ENCODE results near the gene CAPN5.

The CAPN5 gene

DNA sequence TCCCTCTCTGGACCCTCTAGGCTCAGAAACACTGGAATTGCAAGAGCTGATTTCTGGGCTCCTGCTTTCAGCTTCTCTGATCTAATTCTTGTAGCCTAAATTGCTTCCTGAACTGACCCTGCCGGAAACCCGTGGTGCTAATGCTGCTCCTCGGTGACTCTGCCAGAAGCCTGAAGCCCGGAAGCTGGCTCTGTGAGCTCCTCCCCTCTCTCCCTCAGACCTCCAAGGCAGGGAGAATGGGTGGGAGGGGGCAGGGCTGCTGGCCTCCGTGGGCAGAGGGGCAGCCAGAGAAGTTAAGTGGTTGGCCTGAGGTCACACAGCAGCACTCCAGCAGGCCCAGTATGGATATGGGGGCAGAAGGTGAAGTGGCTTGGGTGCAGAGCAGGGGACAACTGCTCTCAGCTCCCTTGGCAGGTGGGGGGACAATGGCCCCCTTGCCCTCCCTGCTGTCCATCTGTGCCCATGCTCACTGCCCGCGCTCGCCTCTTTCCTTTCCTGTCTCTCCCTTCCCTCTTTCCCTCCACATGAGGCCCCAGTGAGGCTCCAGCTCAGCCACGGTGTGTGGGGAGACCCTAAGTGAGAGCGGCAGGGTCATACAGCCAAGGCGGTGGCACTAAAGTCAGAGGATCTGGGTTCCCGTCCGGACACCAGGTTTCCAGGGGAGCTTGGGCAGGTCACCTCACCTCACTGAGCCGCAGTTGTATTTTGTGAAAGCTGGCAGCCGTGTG, 16.2 kb downstream of the CAPN5 start:
- DNase-seq (ENCODE audit: low read depth in 2 of 2, low spot score in 1 of 2) = peak in 1 of 2 donors; percentile 10

DNA sequence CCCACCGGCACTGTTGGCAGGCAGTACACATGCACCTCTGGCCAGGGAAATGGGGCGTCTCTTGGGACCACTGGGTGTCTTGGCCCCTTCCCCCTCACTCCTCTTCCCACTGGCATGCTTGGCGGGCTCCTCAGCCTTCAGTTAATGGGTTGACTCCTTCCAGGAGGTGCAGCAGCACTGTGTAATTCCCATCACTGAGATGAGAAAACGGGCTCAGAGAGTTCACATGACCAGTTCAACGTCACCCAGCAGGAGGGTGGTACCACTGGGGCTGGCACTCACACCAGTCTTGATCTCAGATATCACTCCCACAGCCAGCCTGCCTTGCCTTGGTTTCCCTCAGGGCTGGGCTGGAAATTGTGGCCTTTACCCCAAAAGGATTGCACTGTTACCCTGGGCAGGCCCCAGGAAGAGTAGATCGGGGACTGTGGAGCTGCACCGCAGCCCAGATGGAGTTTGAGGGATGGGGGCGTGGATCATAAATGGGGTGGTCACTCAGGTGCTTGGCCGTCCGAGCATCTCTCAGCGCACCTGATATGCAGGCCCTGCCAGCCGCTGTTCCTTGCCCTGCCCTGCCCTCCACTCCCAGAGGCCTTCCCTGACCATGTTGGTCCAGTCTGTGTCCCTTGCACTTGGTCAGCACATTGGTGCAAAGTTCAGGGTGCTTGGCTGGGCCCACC, 16.9 kb downstream of the CAPN5 start:
- no peak for DNase-seq (ENCODE audit: low read depth in 2 of 2, low spot score in 1 of 2)

DNA sequence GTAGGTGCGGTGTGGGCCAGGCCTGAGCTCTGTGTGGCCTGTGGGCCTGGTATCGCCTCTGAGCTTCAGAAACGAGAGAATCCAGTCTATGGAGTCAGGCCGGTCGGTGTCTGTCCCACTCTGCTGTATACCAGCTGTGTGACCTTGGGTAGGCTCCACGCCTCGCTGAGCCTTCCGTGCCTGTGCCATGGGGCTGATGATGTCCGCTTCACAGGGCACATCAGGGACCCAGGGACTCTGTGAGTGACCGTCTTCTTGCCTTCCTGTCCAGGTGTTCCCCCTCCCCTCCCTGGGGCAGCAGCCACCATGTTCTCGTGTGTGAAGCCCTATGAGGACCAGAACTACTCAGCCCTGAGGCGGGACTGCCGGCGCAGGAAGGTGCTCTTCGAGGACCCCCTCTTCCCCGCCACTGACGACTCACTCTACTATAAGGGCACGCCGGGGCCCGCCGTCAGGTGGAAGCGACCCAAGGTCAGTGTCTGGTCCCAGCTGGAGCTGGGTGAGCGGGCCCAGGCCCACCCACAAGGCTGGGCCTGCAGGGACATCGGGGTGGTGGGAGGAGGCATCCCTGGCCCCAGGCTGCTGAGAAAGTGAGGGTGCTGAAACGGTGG, 17.9 kb downstream of the CAPN5 start:
- DNase-seq (ENCODE audit: low read depth in 2 of 2, low spot score in 1 of 2) = no peak

DNA sequence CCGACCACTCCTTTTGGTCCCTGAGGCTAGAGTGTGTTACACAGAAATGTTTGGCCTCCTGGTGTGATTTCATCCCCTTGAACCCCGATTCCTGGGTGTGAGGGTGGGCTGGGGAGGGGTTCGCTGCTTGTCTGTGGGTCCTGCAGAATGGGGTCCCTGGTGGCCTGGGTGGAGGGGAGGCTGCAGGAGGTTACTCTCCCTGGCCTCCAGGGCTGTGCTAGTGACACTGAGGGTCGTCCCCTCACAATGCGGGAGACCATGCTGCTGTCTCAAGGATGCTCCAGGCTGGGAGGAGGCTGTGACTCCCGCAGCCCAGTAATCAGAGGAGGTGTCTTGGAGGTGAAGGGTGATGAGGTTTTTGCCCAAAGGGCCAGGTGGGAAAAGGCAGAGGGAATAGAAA, 18.9 kb downstream of the CAPN5 start:
- no peak for DNase-seq (ENCODE audit: low read depth in 2 of 2, low spot score in 1 of 2)

DNA sequence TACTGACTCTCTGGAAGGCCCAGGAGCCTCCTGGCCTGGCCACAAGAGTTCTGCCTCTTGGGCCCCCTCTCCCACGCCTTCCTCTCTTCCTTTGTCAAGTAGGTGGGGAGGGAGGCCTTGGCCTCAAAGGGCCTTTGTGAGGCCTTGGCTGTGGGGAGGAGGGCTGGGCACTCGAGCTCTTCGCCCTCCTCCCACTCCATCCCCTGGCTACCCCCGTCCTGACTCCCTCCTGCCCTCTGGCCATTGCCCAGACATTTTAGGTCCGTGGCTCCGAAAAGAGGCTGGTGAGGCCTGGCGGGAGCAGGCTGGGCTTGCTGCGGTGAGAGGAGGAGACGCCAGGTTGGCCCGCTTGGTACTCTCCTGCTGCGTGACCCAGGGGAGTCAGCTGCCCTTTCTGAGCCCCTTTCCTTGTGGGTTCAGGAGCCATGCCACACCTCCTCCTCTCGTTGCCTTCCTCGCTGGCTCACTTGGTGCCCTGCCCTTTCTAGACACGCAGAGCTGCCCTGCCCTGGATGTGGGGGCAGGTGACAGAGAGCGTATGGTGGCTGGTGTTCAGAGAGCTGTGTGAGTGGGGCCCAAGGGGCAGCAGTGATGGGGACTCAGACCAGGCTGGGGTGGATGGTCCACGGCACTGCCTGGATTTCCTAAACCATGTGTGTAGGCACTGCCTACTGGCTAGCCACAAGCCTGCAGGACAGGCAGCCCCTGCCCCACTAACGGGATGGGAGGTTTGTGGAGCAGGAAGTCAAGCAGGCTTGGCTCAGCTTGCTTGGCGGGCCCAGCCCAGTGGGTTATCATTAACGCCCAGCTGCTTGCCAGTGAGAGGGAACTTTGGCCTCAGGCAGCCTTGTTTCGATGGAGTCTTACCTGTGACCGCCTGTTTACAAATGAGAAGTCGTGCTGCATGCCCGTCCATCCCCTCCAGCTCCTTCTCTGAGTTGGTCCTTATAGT, 20.0 kb downstream of the CAPN5 start:
- DNase-seq (ENCODE audit: low read depth in 2 of 2, low spot score in 1 of 2) = no peak

DNA sequence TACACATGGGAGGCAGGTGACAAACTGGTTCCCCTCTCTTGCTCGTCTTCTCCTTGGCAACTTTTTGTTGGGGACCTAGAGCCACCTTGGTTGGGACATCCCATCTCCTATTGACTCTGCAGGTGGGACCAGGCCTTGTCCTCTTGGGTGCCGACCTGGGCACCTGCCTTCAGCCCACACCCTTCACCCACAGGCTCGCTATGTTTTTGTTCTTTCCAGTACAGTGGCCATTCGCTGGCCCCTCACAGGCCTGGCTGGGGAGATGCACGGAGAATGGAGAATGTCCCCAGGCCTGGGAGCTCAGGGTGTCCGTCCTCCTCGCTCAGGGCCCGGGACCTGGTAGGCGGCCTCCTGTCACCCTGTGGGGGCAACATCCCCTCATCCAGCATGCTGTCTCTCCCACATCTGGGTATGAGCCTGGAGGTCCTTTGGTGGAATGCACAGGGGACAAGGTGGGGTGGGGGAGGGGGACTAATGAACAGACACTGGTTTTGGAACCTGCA, 21.0 kb downstream of the CAPN5 start:
- no peak for DNase-seq (ENCODE audit: low read depth in 2 of 2, low spot score in 1 of 2)

DNA sequence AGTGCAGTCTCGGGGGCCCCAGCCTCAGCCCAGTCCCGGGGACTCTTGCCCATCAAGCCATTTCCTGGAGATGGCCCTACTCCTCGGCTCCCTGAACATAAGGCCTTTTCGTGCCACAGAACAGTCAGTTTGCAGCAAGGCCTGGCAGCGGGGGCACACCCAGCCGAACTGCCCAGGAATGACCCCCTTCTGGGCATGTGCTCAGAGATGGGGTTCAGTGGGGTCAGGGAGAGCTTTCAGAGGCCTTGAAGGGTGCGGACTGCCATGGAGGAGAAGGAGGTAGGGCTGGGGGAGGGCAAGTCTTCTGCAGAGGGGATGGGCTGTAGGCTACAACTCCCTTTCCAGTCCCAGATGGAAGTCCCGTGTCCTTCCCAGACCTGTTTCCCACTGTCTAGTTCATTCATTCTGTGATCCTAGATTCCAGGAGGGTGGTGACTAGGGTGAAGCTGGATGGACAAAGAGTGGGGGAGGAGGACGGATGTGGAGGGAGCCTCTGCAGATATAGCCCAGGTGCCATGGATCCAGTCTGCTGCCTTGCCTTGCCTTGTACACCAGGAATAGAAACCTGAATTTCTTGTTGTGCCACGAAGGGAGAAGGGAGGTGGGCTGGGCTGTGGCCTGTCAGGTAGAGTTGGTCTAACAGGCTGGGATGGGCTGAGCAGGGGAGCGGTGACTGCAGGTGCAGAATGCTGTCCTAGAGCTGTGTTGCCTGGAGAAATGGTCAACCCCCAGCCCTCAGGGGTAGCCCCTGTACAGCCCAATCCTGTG, 21.6 kb downstream of the CAPN5 start:
- DNase-seq (ENCODE audit: low read depth in 2 of 2, low spot score in 1 of 2) = no peak

DNA sequence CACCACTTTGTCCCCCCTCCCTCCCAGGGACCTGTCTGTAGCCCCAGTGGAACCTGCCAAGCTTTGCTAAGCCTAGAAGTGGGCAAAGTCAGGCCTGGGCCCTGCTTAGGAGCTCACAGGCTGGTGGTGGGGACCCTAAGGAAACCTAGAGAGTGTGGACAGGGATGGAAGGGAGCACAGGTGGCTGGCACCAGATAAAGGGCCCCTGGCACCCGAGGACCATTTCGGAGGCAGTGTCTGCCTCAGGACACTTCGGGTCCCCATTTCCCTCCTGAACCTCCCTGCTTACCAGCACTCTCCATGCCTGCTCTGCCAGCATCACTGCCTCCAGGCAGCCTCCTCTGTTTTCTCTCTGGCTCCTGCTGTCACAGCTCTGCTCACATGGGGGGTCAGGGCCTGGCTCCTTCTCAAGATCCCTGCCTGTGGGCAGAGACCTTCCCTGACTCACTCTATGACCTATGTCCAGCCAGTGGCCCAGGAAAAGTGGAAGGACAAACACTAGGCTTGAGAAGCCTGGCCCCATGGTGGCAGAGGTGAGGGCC, 22.3 kb downstream of the CAPN5 start:
- DNase-seq (ENCODE audit: low read depth in 2 of 2, low spot score in 1 of 2) = no peak

DNA sequence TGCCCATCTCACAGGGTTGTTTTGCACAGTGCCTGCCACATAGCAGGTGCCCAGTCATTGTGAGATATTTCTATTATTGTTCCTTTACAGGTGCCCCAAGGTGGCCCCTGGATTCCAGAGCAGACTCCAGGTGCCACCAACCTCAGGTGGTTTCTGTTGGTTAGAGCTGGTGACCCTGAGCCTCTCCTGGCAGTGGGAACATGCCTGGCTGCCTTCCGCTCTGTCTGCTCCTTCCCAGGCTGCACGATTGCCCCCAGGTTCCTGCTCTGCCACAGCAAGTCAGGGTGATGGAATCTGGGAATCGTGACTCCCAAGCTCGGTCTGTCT, 23.2 kb downstream of the CAPN5 start:
- no peak for DNase-seq (ENCODE audit: low read depth in 2 of 2, low spot score in 1 of 2)

DNA sequence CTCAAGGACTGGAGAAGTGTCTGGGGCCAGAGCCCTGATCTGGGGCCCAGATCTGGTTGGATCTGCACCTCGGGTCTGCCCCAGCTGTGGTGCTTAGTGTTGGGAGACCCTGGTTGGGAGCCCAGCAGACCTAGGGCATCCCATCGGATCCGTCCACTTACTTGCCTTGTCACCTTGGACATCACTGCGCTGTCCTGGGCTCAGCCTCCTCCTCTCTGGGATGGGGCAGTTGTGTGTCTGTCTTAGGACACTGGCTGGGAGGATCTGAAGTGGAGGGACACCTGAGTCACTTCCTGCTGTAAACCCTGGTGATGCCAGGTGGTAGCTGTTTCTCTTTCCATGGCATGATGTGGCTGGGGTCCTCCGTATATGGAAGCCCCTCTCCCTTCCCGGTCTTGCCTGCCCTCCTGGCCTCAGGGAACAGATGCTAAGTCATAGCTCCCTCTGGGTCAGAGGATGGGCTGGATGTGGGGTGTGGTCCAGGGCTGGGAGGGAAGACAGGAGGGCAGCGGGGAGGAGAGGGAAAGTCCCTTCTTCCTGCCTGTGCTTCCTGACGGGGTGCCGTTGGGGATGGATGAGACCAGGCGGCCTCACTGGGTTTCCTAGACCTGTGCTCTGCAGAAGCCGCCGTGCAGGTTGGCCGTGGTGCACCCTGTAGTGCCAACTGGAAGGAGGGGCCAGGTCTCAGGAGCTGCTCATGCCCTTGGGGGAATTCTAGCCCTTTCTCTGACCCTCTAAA, 23.8 kb downstream of the CAPN5 start:
- no peak for DNase-seq (ENCODE audit: low read depth in 2 of 2, low spot score in 1 of 2)

DNA sequence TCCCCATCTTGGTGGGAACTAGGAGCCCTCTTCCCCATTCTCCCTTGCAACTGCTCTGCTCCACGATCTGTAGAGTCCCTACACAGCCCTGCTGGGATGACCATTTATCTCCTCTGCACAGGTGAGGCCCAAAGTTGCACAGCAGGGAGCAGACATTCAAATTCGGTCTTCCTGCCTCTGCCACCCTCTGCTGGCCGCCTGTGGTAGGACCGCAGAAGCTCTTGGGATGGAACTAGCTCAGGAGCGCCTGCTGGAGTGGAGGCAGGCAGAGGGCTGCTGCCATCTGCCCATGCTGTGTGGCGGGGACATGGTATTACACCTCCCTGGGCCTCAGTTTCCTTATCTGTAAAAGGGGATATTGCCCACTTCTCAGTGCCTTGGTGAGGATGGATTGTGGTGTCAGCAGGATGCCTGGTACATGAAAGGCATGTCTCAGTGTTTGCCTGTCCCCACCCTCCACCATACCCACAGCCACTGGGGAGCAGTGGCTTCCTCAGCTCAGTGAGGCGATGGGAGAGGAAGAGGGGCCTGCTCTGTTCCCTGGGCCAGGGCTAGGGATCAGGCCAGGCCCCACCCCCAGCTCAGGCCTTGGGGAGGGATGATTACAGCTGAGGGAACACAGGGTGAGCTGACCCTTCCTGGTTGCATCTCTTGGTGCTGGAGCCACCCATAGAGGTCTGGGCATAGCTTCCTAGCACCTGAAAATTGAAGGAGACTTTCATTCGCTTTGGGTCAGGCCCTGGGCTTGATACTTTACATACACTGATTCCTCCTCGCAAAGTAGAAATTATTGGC, 24.6 kb downstream of the CAPN5 start:
- DNase-seq (ENCODE audit: low read depth in 2 of 2, low spot score in 1 of 2) = peak; percentile 54 to 68

DNA sequence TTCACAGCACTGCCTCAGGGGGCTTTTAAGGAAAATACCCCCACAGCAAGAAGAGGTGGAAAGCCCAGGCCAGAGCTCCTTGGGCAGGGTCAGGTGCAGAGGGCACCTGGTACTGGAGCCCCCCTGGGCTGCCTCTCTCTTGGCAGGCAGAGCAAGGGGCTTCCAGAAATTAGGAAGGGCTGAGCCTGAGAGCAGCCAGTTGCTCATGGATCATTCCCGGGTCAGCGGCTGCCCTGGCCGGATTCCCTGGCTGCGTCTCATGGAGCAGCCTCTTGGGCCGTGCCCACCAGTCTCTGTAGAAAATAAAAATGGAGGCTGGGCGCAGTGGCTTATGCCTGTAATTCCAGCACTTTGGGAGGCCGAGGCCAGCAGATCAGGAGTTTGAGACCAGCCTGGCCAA, 25.6 kb downstream of the CAPN5 start:
- DNase-seq (ENCODE audit: low read depth in 2 of 2, low spot score in 1 of 2) = no peak

DNA sequence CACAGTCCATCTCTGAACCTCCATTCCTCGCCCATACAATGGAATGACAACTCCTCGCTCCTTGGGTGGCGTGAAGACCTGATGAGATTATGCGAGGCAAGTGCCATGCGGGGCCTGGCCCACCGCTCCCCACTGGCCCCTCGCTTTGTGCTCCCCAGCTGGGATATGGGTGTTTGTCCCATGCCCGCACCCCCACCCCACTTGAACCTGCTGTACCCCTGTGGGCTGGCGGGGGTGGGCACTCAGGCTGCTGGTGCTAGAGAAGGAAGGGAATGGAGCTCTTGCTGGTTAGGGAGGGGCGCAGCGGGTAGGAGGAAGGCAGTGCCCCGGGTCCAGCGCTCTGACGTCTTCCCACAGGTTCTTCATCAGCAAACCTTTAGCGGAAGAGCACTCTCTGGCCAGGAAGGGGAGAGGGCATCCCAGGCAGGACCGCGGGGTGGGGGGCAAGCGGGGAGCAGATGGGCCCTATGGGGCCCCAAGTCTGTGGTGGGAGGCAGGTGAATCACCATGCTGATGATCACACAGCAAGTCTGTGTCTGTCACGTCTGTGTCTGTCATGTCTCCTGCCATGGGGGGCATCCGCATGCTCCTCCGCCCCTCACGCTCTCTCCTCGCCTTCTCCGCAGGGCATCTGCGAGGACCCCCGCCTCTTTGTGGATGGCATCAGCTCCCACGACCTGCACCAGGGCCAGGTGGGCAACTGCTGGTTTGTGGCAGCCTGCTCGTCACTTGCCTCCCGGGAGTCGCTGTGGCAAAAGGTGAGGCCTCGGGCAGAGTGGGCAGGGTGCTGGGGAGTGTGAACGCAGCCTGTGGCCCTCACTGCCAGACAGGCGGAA, 26.5 kb downstream of the CAPN5 start:
- DNase-seq (ENCODE audit: low read depth in 2 of 2, low spot score in 1 of 2) = no peak

DNA sequence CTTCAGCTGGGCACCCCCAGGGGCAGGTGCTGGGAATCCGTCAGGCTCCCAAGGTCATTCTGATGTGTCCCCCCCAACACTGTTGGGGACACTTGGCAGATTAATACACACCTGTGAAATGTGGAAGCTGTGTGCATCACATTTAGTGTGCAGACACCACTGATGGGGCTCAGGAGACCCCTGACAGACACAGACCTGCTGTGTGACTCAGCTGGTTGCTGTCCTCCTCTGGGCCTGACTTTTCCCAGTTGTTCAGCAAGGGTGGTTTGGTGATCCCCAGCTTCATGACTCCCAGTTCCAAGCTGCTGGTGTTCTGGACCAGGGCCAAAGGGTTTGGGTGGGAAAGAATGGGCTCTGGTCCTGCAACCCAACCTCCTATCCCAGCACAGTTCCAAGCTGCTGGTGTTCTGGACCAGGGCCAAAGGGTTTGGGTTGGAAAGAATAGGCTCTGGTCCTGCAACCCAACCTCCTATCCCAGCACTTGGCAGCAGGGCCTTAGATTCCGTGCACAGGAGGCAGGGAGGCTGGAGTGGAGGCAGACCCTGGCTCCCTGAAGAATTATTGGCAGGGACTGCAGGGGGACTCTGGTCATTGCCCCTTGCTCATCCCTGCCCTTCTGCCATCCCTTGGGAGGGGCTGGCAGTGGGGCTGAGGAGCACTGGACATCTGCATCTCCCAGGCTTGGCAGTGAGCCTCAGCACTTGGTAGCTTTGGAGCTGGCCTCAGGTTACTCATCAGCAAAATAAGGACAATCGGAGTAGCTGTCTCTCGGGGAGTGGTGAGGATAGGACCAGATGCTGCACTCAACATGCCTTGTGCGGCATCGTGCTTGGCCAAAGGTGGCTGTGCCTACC, 27.4 kb downstream of the CAPN5 start:
- no peak for DNase-seq (ENCODE audit: low read depth in 2 of 2, low spot score in 1 of 2)

DNA sequence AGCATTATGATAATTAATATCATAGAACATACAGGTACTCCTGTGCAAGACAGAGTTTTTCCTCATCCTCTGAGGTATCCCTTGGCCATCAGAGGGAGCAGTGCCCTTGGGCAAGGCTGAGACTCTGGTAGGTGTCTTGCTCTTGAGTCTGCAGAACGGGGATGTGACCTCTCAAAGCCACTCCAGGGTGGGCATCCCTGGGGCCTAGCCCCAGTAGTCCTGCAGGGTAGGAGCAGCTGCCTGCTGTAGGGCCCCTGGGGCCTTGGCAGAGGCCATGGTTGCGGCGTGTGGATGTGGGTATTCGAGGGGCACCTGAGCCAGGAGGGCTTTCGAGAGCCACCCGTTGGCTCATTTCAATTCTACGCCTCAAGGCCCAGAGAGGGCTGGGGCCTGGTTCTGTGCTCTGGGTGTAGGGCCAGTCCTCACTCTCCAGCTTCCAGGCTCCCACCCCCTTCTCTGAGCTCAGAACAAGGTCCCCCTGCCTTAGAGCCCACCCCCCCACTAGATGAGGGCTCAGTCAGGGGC, 28.1 kb downstream of the CAPN5 start:
- no peak for DNase-seq (ENCODE audit: low read depth in 2 of 2, low spot score in 1 of 2)

DNA sequence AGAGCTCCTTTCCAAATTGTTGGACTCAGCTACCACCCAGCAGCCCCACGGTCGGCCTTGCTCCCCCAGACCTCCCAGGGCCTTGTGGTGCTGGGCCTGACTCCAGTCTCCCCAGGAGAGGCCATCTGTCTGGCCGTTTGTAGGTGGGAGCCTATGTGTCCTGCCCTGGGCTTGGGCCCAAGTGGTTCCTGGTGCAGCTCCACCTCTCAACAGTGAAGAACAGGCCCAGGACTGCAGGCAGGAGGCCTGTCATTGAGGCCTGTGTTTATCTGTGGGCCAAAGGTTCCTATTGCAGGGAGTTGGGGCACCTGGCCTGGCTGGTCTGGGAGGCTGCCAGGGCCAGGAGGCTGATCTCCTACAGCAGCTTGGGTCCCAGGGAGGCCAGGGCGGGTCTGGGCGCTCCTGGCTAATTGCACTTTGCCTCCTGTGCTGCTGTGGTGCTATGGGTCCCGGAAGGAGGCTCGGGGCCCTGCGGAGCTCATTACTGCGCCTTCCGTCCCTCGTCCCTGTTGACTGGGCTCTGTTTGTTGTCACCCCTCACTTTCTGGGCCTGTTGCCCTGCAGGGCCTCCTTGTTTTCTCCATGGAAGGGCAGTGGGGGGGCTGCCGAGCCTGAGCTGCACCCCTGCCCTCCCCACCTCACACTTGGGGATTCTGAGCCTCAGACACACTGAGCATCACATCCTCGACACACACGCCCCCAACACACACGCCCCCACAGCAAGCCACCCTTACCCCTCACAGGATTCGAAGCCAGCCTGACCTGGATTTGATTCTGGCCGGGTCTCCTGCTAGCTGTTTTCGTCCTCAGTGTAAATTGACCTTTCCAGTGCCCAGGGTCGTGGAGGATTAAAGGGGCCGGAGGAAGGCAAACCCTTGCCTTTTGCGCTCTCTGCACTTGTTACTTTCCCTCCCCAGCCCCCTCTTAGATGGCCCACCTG, 29.1 kb downstream of the CAPN5 start:
- no peak for DNase-seq (ENCODE audit: low read depth in 2 of 2, low spot score in 1 of 2)
